Osteocyte (in vitro differentiated cells): Measurements from ENCODE around the gene CHMP4B. TPM values are rescaled to one million over a fixed set of nuclear protein-coding genes. Genes with fewer than 3 reads are reported as not detected.

Source experiments
- DNase-seq: peaks from one replicate; pipeline ENCODE4 v3.0.0; 2021; ENCODE audit warnings: mixed read lengths; ENCODE audit not compliant: unreplicated experiment; ENCODE audit errors: extremely low spot score
- H3K27ac Mint-ChIP-seq: one replicate; pipeline ENCODE4 v1.8.0; 2021; ENCODE audit warnings: mild to moderate bottlenecking, mixed read lengths; ENCODE audit not compliant: unreplicated experiment
- H3K27me3 Mint-ChIP-seq: one replicate; pipeline ENCODE4 v1.8.0; 2021; ENCODE audit warnings: mixed read lengths; ENCODE audit not compliant: unreplicated experiment
- H3K36me3 Mint-ChIP-seq: one replicate; pipeline ENCODE4 v1.8.0; 2021; ENCODE audit warnings: mixed read lengths; ENCODE audit not compliant: unreplicated experiment
- H3K4me1 Mint-ChIP-seq: one replicate; pipeline ENCODE4 v1.8.0; 2021; ENCODE audit warnings: mixed read lengths; ENCODE audit not compliant: unreplicated experiment
- H3K4me3 Mint-ChIP-seq: one replicate; pipeline ENCODE4 v1.8.0; 2021; ENCODE audit warnings: mild to moderate bottlenecking, moderate library complexity, mixed read lengths; ENCODE audit not compliant: unreplicated experiment
- H3K9me3 Mint-ChIP-seq: one replicate; pipeline ENCODE4 v1.8.0; 2021; ENCODE audit warnings: mixed read lengths; ENCODE audit not compliant: unreplicated experiment
- long read RNA-seq: library from polyadenylated mRNA; unstranded; transcript quantifications from one replicate; pipeline ENCODE4 v2.0.0, GENCODE V29; 2021
- total RNA-seq: library from RNA; stranded (reverse); gene quantifications from 2 replicates; pipeline ENCODE4 v1.2.1, GENCODE V29; 2021
- TF ChIP-seq, protein P1 (sequence below): fragments of 200-600 bp; sonication (generic); IDR thresholded peaks from 2 replicates; pipeline ENCODE4 v1.5.0; 2021; ENCODE audit warnings: antibody characterized with exemption, mild to moderate bottlenecking, moderate library complexity

CHMP4B gene, protein sequence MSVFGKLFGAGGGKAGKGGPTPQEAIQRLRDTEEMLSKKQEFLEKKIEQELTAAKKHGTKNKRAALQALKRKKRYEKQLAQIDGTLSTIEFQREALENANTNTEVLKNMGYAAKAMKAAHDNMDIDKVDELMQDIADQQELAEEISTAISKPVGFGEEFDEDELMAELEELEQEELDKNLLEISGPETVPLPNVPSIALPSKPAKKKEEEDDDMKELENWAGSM
- total RNA-seq: 87.5 and 92.5 TPM in 2 replicates
- long read RNA-seq, partial matches to known transcripts: 1 of 1 reads
- long read RNA-seq, other reads (novel, unspliced or antisense): 0 of 1 reads

DNA sequence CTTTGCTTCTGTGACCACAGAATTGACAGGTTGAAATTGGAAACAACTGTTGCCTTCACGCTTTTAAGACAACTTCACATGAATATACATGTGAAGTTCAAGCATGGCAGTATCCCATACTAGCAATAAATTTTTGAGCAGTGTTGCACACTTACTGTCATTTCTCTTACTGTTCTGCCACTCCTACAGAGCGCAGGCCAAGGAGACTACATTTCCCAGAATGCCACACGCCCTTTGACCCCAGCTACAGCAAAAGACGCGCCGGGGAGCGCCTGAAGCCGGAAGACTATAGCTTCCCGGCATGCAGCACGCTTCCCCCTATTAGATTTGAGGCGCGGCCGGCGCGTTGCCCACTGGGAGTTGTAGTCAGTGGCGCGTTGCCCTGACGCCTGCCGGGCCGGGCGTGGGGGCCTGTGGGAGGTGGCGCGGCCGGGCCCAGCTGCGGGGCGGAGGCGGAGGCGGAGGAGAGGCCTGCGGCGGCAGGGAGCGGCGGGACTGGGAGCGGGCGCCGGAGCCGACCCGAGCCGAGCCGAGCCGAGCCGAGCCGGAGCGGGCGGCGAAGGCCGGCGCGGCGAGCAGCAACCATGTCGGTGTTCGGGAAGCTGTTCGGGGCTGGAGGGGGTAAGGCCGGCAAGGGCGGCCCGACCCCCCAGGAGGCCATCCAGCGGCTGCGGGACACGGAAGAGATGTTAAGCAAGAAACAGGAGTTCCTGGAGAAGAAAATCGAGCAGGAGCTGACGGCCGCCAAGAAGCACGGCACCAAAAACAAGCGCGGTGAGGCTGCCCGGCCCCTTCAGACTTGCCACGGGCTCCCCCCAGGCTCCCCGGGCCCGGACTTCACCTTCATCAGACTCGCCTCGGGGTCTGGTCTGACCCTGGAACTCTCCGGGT is at the start of gene CHMP4B:
Gene CHMP4B, plus strand, starts transcription at position 464 of the 891 bp plus-strand sequence. Its CDS starts 121 bp downstream, at position 585.
- peak within 1 kb of the TSS; percentile 99 for H3K4me3 Mint-ChIP-seq
- no peaks in the 10 kb centered on the region for H3K27me3 Mint-ChIP-seq
- peaks cover 31% of the 10 kb centered on the region for H3K4me1 Mint-ChIP-seq
- DNase-seq: peak; percentile 100
- TF ChIP-seq, protein P1, sequence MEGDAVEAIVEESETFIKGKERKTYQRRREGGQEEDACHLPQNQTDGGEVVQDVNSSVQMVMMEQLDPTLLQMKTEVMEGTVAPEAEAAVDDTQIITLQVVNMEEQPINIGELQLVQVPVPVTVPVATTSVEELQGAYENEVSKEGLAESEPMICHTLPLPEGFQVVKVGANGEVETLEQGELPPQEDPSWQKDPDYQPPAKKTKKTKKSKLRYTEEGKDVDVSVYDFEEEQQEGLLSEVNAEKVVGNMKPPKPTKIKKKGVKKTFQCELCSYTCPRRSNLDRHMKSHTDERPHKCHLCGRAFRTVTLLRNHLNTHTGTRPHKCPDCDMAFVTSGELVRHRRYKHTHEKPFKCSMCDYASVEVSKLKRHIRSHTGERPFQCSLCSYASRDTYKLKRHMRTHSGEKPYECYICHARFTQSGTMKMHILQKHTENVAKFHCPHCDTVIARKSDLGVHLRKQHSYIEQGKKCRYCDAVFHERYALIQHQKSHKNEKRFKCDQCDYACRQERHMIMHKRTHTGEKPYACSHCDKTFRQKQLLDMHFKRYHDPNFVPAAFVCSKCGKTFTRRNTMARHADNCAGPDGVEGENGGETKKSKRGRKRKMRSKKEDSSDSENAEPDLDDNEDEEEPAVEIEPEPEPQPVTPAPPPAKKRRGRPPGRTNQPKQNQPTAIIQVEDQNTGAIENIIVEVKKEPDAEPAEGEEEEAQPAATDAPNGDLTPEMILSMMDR: no peak
- no peaks in the 10 kb centered on the region for H3K9me3 Mint-ChIP-seq
- H3K27ac Mint-ChIP-seq: peak within 1 kb of the TSS; percentile 95
- H3K36me3 Mint-ChIP-seq: peaks cover 8% of the 10 kb centered on the region

DNA sequence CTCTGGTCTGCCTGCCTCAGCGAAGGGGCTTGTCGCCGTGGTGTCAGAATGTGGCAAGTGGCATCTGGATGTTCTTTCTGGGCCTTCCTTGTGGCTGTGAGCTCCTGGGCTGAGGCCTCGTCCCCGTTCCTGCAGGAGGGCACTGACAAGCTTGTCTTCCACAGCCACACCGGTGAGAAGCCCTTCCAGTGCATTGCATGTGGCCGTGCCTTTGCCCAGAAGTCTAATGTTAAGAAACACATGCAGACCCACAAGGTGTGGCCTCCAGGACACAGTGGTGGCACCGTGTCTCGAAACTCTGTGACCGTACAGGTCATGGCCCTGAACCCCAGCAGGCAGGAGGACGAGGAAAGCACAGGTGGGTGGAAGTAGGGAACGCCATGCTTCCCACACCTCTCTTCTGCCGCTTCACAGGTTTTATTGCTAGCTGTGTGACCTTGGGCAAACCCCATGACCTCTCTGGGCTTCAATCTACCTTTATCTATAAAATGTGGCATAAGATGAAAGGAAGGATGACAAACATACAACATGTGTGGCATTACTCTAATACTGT is 49.4 kb upstream of the CHMP4B start:
- H3K4me1 Mint-ChIP-seq: no peaks in the 10 kb centered on the region
- no peak overlapping the region for H3K27ac Mint-ChIP-seq
- H3K36me3 Mint-ChIP-seq: peaks cover 14% of the 10 kb centered on the region
- H3K27me3 Mint-ChIP-seq: no peaks in the 10 kb centered on the region
- H3K9me3 Mint-ChIP-seq: peaks cover 7% of the 10 kb centered on the region
- no peak for DNase-seq
- TF ChIP-seq, protein P1: no peak
- no peak overlapping the region for H3K4me3 Mint-ChIP-seq

DNA sequence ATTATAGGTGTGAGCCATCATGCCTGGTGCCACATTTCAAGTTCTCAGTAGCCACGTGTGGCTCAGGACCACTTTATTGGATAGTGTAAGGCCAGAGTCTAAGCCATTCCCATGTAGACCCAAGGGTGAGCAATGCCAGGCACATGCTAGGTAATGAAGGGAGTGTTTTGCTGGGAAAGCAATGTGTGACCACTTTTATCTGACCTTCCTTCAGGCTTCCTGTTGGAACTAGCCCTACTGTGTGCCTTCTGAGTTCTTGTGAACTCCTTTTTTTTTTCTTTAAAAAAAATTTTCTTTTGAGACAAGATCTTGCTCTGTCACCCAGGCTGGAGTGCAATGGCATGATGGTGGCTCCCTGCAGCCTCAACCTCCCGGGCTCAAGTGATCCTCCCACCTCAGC is 46.0 kb upstream of the CHMP4B start:
- no peak for DNase-seq
- Mint-ChIP-seq H3K4me1 (no peaks in the 10 kb centered on the region), H3K27ac (no peak overlapping the region), H3K27me3 (no peaks in the 10 kb centered on the region), H3K9me3 (no peaks in the 10 kb centered on the region), H3K36me3 (peaks cover 5% of the 10 kb centered on the region), H3K4me3 (no peak overlapping the region)
- TF ChIP-seq, protein P1: no peak

DNA sequence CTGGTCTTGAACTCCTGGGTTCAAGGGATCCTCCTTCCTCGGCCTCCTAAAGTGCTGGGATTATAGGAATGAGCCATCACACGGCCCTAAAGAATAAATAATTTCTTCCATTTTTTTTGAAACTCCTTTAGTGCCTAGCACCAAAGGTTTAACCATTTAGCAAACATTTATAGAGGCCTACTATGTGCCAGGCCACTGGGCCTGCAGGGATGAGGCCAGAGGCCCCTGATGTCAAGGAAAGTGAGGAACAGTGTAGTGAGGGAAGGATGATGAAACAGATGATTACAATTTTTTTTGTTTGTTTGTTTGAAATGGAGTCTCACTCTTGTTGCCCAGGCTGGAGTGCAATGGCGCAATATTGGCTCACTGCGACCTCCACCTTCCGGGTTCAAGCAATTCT is 45.6 kb upstream of the CHMP4B start:
- no peaks in the 10 kb centered on the region for H3K9me3 Mint-ChIP-seq
- H3K4me3 Mint-ChIP-seq: no peak overlapping the region
- H3K27me3 Mint-ChIP-seq: no peaks in the 10 kb centered on the region
- H3K27ac Mint-ChIP-seq: no peak overlapping the region
- TF ChIP-seq, protein P1: no peak
- H3K4me1 Mint-ChIP-seq: no peaks in the 10 kb centered on the region
- no peak for DNase-seq
- peaks cover 5% of the 10 kb centered on the region for H3K36me3 Mint-ChIP-seq

DNA sequence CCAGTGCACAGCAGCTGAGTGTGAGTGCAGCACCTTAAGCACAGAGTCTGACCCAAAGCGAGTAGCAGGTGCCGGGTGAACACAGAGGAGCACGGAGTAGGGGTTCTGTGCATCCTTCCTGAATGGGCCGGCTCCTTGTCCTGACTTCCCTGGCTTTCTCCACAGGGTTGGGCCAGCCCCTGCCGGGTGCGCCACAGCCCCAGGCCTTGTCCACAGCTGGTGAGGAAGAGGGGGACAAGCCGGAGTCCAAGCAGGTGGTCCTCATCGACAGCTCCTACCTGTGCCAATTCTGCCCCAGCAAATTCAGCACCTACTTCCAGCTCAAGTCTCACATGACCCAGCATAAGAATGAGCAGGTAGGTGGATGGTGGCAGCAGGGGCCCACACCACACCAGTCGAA is 44.5 kb upstream of the CHMP4B start:
- H3K4me1 Mint-ChIP-seq: no peaks in the 10 kb centered on the region
- no peak overlapping the region for H3K27ac Mint-ChIP-seq
- H3K36me3 Mint-ChIP-seq: peaks cover 5% of the 10 kb centered on the region
- no peaks in the 10 kb centered on the region for H3K27me3 Mint-ChIP-seq
- DNase-seq: no peak
- TF ChIP-seq, protein P1: no peak
- no peak overlapping the region for H3K4me3 Mint-ChIP-seq
- no peaks in the 10 kb centered on the region for H3K9me3 Mint-ChIP-seq
